Measurements from ENCODE around the gene HACD2.

Gene HACD2

GRCh38 chr3:123584988-123585937 lies at the start of gene HACD2:
HACD2 (minus strand) TSS chr3:123585053; CDS start chr3:123585027, 26 bp downstream.
- peaks cover 37% of the 10 kb centered on the region for H3K79me2 ChIP-seq (ENCODE audit: insufficient read depth, low read length)
- H4K20me1 ChIP-seq (ENCODE audit: insufficient read depth, low read length, poor library complexity, severe bottlenecking): no peaks in the 10 kb centered on the region
- H3K36me3 ChIP-seq (ENCODE audit: insufficient read depth, low read length): no peaks in the 10 kb centered on the region
- no peaks in the 10 kb centered on the region for H3K9me2 ChIP-seq (replicated peaks; ENCODE audit: low read depth, low read length)
- H3K4me2 ChIP-seq (ENCODE audit: low read depth, low read length, poor library complexity, severe bottlenecking): peak within 1 kb of the TSS; percentile 96
- H3F3A ChIP-seq (ENCODE audit: low read depth): no peaks in the 10 kb centered on the region
- H3K27me3 ChIP-seq (ENCODE audit: insufficient read depth, low read length, poor library complexity, severe bottlenecking): no peaks in the 10 kb centered on the region
- H3K9me3 ChIP-seq (ENCODE audit: insufficient read depth, low read depth, low read length): peaks cover 10% of the 10 kb centered on the region; the same call in 1 of the 2 replicates
- peak within 1 kb of the TSS; percentile 96 for H2AFZ ChIP-seq (ENCODE audit: low read length)
- H3K4me1 ChIP-seq (ENCODE audit: insufficient read depth, low read length, poor library complexity, severe bottlenecking): peaks cover 36% of the 10 kb centered on the region
- H3K4me3 ChIP-seq (ENCODE audit: low read length, poor library complexity, severe bottlenecking): peak within 1 kb of the TSS; percentile 93
- TF ChIP-seq EZH2phosphoT487 (IDR thresholded peaks at IDR 0.05; ENCODE audit: borderline replicate concordance) (no peak), CTCF (conservative IDR thresholded peaks at IDR 0.05; ENCODE audit: low read length) (no peak)
- H3K9ac ChIP-seq (ENCODE audit: low read depth, low read length, poor library complexity, severe bottlenecking): peak within 1 kb of the TSS; percentile 86

GRCh38 chr3:123634149-123635051 lies 49.5 kb upstream of the HACD2 start:
- no peaks in the 10 kb centered on the region for H4K20me1 ChIP-seq (ENCODE audit: insufficient read depth, low read length, poor library complexity, severe bottlenecking)

More at GRCh38 chr3:123634149-123635051, 49.5 kb upstream of the HACD2 start:
- TF ChIP-seq EZH2phosphoT487 (IDR thresholded peaks at IDR 0.05; ENCODE audit: borderline replicate concordance) (no peak), CTCF (conservative IDR thresholded peaks at IDR 0.05; ENCODE audit: low read length) (no peak)
- no peaks in the 10 kb centered on the region for H3K79me2 ChIP-seq (ENCODE audit: insufficient read depth, low read length)
- no peaks in the 10 kb centered on the region for H3K36me3 ChIP-seq (ENCODE audit: insufficient read depth, low read length)
- H2AFZ ChIP-seq (ENCODE audit: low read length): no peak overlapping the region
- no peaks in the 10 kb centered on the region for H3K9me3 ChIP-seq (ENCODE audit: insufficient read depth, low read depth, low read length)
- peaks cover 12% of the 10 kb centered on the region for H3K4me1 ChIP-seq (ENCODE audit: insufficient read depth, low read length, poor library complexity, severe bottlenecking)
- no peaks in the 10 kb centered on the region for H3K27me3 ChIP-seq (ENCODE audit: insufficient read depth, low read length, poor library complexity, severe bottlenecking)
- no peak overlapping the region for H3K9ac ChIP-seq (ENCODE audit: low read depth, low read length, poor library complexity, severe bottlenecking)
- no peak overlapping the region for H3K4me3 ChIP-seq (ENCODE audit: low read length, poor library complexity, severe bottlenecking)
- no peak overlapping the region for H3K4me2 ChIP-seq (ENCODE audit: low read depth, low read length, poor library complexity, severe bottlenecking)
- no peaks in the 10 kb centered on the region for H3F3A ChIP-seq (ENCODE audit: low read depth)
- H3K9me2 ChIP-seq (replicated peaks; ENCODE audit: low read depth, low read length): no peaks in the 10 kb centered on the region
